Ovary (tissue), 9 donors: ENCODE data around the gene RNASE13. TPM values are rescaled to one million over a fixed set of nuclear protein-coding genes. Genes with fewer than 3 reads are reported as not detected.

Source experiments
- DNase-seq, 5 donors: peaks; one replicate each; pipeline ENCODE4 v3.0.0-alpha.2; 2019 to 2020
- H3K27ac ChIP-seq, 2 donors: fragments of 200-600 bp; one replicate each; pipeline versions ENCODE4 v1.5.1 to v1.8.0; 2019 to 2022
- H3K27me3 ChIP-seq: fragments of 200-600 bp; one replicate; pipeline ENCODE4 v1.8.0; 2022
- H3K36me3 ChIP-seq: fragments of 200-600 bp; sonication (generic); one replicate; pipeline ENCODE4 v1.5.1; 2019
- H3K4me1 ChIP-seq: one replicate; pipeline ENCODE4 v1.8.1; 2013; ENCODE audit warnings: mild to moderate bottlenecking, moderate library complexity; ENCODE audit not compliant: insufficient read depth
- H3K4me3 ChIP-seq: fragments of 200-600 bp; sonication (generic); one replicate; pipeline ENCODE4 v1.5.1; 2017
- H3K9me3 ChIP-seq, 2 donors: fragments of 200-600 bp in 1 of 2; sonication (generic) in 1 of 2; one replicate each; pipeline versions ENCODE4 v1.5.1 to v1.8.1; 2013 to 2019; ENCODE audit warnings: mild to moderate bottlenecking in 1 of 2, moderate library complexity in 1 of 2
- EP300 ChIP-seq: sonication (generic); formaldehyde crosslinking; IDR thresholded peaks from one replicate; pipeline ENCODE4 v1.6.1; 2017; ENCODE audit warnings: antibody characterized with exemption
- POLR2A ChIP-seq: fragments of 450-650 bp; IDR thresholded peaks from one replicate; pipeline ENCODE4 v1.6.1; 2017; ENCODE audit warnings: antibody characterized with exemption, mild to moderate bottlenecking, moderate library complexity
- WGBS, 3 donors: extraction: QIAGEN DNeasy Blood & Tissue Kit in 1 of 3; methylation state at CpG; one replicate each; pipeline versions ENCODE4 v1.1.5 to v1.1.7; 2013 to 2017; 5-methylcytosine and 5-hydroxymethylcytosine counted together
- intact Hi-C, 4 donors: fragments of 100-400 bp; cut with DNase I; formaldehyde crosslinking; loops; one replicate each; pipeline versions ENCODE4 v1.11.0 to v1.15.1; 2022 to 2023
- polyA plus RNA-seq, 2 donors: library from polyadenylated mRNA; stranded (reverse); fragments of 200-250 nt in 1 of 2; fragments of 350-450 nt in 1 of 2; fragmentation: Illumina TruSeq in 1 of 2; extraction: RNeasy Lipid Tissue Mini Kit (QIAGEN cat#74804) in 1 of 2; gene quantifications; one replicate each; pipeline ENCODE4 v1.2.3, GENCODE V29; 2013 to 2014
- total RNA-seq, 7 donors: library from RNA; depleted of rRNA in 2 of 7; stranded (reverse); fragments of >200 nt in 2 of 7; fragmentation: NEBNext Ultra II Directional in 3 of 7; extraction: Animal tissue kit (Norgen Biotek cat#: 25700) in 3 of 7; gene quantifications; one replicate each; pipeline versions ENCODE4 v1.1.0 to v1.2.4, GENCODE V29; 2016 to 2023
- TF ChIP-seq, protein P1 (sequence below), 3 donors: fragments of 450-650 bp in 2 of 3; fragments of 200-600 bp in 1 of 3; IDR thresholded peaks; one replicate each; pipeline versions ENCODE4 v1.5.1 to v1.8.0; 2016 to 2022; ENCODE audit warnings: antibody characterized with exemption in 3 of 3, mild to moderate bottlenecking in 1 of 3
- donor health status: DM: no; HTN: no; CAD: no; lungs with moderate emphysema.
- donor health status: DM: no; HTN: no; CAD: no.
- donor health status: Bipolar disorder and iron deficiency.
- donor health status: DM: yes; HTN: yes; CAD: no.
- donor health status: DM: no; HTN: no; CAD: no.
- donor health status: DM: yes; HTN: yes; CAD: no.

Gene RNASE13
- total and polyA plus RNA-seq, 9 donors = not detected

DNA sequence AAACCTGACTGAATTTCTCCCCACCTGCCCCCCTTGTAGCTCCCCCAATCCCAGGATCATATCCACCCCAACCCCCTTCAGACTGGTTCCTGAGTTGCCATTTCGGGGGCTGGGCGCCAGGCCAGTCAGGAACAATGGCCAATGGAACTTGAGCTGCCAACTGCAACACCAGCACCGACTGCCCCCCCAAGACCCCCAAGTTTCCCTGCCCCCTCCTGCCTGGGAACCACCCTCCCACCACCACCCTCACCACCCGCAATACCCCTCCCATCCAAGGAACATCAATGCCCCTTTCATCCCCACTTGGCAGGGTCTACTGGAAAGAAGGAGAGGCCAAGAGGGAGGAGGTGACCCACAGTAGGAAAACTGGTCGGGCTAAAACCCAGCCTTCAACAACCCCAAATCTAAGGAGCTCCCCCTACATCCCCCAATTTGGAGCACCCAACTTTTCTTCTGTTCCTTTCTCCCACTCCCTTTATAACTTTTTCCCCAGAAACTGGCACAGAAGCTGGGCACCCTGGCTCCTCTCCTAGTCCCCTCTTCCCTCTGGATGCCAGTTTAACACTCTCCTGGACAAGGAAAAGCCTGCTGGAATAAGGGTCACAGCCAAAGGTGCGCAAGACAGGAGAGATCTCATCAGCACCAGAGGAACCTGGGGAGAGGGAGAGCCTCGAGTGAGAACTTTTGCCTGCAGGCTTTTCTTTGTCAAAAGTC lies 8.2 kb downstream of the RNASE13 start:
- TF ChIP-seq POLR2A (no peak), EP300 (no peak)
- TF ChIP-seq, protein P1, sequence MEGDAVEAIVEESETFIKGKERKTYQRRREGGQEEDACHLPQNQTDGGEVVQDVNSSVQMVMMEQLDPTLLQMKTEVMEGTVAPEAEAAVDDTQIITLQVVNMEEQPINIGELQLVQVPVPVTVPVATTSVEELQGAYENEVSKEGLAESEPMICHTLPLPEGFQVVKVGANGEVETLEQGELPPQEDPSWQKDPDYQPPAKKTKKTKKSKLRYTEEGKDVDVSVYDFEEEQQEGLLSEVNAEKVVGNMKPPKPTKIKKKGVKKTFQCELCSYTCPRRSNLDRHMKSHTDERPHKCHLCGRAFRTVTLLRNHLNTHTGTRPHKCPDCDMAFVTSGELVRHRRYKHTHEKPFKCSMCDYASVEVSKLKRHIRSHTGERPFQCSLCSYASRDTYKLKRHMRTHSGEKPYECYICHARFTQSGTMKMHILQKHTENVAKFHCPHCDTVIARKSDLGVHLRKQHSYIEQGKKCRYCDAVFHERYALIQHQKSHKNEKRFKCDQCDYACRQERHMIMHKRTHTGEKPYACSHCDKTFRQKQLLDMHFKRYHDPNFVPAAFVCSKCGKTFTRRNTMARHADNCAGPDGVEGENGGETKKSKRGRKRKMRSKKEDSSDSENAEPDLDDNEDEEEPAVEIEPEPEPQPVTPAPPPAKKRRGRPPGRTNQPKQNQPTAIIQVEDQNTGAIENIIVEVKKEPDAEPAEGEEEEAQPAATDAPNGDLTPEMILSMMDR (IDR thresholded peaks at IDR 0.05) = no peak
- WGBS, 3 donors = 40 to 46% (median 44%) methylated on average over 7 of the region's 7 CpGs

DNA sequence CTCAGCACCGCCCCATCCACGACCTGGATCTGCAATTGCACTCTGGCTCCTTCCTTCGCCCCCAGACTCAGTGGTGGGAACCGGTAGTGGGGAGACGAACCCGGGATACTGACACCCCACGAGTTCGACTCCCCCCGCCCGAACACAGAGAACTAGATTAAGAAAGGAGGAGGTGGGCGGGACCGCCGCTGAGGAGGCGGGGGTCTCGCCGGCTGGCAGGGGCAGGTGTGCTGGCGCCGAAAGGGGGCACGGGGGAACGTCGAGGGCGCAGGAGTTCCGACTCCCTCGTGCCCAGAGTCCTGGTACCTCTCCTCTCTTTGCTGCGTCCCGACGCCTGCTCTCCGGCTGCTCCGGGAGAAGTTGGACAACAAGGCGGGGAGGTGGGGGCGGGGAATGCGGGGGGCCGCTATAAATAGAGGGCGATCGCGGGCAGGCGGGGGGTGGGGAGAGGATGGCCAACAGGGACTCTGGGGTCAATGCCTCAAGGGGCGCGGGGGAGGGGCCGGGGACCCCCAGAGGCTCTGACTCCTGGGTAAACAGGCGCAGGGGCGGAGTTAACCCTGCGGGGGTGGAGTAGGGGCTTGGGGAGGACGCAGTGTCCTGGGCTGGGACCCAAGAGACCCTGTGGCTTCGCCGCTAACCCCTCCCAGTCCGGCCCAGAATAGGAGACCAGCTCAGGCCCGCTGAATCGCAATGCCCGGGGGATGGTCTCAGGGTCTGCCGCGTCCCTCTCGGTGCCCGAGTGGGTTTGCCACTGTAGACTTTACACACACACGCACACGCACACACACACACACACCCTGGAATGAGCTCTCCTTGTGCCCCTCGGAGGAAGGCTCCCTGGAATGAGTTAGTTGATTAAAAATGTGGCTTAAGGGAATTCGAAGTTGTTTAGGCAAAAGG lies 9.0 kb downstream of the RNASE13 start:
- intact Hi-C loops = loop anchor here in 2 of 4 donors (10.0 kb wide), 2 partner anchors 51 to 341 kb away; partner anchors contain the start of genes ANG (in 1 of the 2) and RNASE4 (in 1 of the 2)
- WGBS, 3 donors = 1 to 2% (median 1%) methylated on average over 50 to 58 of the region's 58 CpGs
- H3K36me3 ChIP-seq = no peaks in the 10 kb centered on the region
- peak overlapping the region; percentile 90 to 97 for H3K27ac ChIP-seq
- H3K4me3 ChIP-seq = peak overlapping the region; percentile 93
- H3K4me1 ChIP-seq = peaks cover 9% of the 10 kb centered on the region
- H3K9me3 ChIP-seq = no peaks in the 10 kb centered on the region
- no peaks in the 10 kb centered on the region for H3K27me3 ChIP-seq
- TF ChIP-seq EP300 (no peak), POLR2A (peak; percentile 17)
- TF ChIP-seq, protein P1 (IDR thresholded peaks at IDR 0.05) = no peak
- DNase-seq = peak; percentile 94 to 98 (median 96)

More for the DNA sequence above, 8.2 kb downstream of the RNASE13 start:
- H3K4me3 ChIP-seq = peak overlapping the region; percentile 93
- H3K27ac ChIP-seq = peak overlapping the region; percentile 90 to 97
- intact Hi-C loops = loop anchor here in 2 of 4 donors (10.0 kb wide), 2 partner anchors 52 to 342 kb away; partner anchors contain the start of genes ANG (in 1 of the 2) and RNASE4 (in 1 of the 2)
- H3K4me1 ChIP-seq = peaks cover 9% of the 10 kb centered on the region
- DNase-seq = peak in 4 of 5 donors; percentile 53 to 75 (median 66)
- H3K9me3 ChIP-seq = no peaks in the 10 kb centered on the region
- no peaks in the 10 kb centered on the region for H3K27me3 ChIP-seq
- H3K36me3 ChIP-seq = no peaks in the 10 kb centered on the region

DNA sequence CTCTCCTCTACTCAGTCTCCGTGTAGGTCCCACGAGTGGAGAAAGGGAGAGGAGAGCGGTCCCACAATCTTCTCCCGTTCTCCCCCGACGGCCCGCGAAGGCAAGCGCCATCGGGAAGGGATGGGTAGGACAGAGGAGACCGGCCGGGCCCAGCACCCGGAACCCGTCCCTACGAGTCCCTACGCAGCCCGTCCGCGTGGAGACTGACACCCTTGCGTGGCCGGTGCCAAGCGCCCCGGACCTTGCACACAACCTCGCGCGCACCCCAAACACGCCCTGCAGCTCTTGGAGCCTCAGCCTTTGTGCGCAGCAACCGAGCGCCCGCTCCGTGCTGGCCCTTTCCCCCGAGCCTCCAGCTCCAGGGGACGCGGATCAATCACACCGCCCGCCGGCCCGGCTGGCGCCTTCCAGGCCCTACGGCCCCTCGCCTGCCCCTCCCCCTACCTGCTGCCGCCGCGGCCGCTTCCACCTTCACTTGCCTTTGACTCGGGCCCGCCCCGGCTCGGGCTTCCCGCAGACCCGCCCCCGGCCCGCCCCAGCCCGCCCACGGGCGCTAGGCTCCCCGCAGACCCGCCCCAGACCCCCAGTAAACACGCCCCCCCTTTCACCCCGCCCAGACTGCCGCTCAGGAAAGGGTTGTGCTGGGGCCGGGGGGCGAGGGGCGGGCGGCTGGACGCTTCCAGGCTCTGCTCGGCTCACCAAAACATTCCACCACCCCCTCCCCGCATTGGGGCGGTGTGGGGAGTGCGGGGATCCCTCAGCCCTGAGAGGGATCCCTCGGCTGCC lies 9.8 kb downstream of the RNASE13 start, which contains the start of gene NDRG2:
TSS of gene NDRG2 (minus strand) at position 477 of the 786 bp plus-strand sequence. CDS start 1,746 bp downstream, outside the sequence.
- peak within 1 kb of the TSS; percentile 90 to 97 for H3K27ac ChIP-seq
- intact Hi-C loops = loop anchor here in 3 of 4 donors (5.0 to 10.0 kb wide), 3 partner anchors 50 to 340 kb away; partner anchors contain the start of genes ANG (in 1 of the 3) and RNASE4 (in 1 of the 3)
- no peaks in the 10 kb centered on the region for H3K36me3 ChIP-seq
- WGBS, 3 donors = 0 to 1% (median 1%) methylated on average over 58 to 72 of the region's 72 CpGs
- H3K9me3 ChIP-seq = no peaks in the 10 kb centered on the region
- H3K4me1 ChIP-seq = peaks cover 9% of the 10 kb centered on the region
- DNase-seq = peak; percentile 86 to 93 (median 88)
- H3K4me3 ChIP-seq = peak within 1 kb of the TSS; percentile 93
- H3K27me3 ChIP-seq = no peaks in the 10 kb centered on the region
- TF ChIP-seq, protein P1 (IDR thresholded peaks at IDR 0.05) = no peak
- TF ChIP-seq POLR2A (no peak), EP300 (no peak)
